Osteocyte (in vitro differentiated cells): ENCODE results near the gene DSTN. TPM values are rescaled to one million over a fixed set of nuclear protein-coding genes. Genes with fewer than 3 reads are reported as not detected.

Experiments used
- DNase-seq: peaks from one replicate; pipeline ENCODE4 v3.0.0; 2021; ENCODE audit warnings: mixed read lengths; ENCODE audit not compliant: unreplicated experiment; ENCODE audit errors: extremely low spot score
- H3K27ac Mint-ChIP-seq: one replicate; pipeline ENCODE4 v1.8.0; 2021; ENCODE audit warnings: mild to moderate bottlenecking, mixed read lengths; ENCODE audit not compliant: unreplicated experiment
- H3K27me3 Mint-ChIP-seq: one replicate; pipeline ENCODE4 v1.8.0; 2021; ENCODE audit warnings: mixed read lengths; ENCODE audit not compliant: unreplicated experiment
- H3K36me3 Mint-ChIP-seq: one replicate; pipeline ENCODE4 v1.8.0; 2021; ENCODE audit warnings: mixed read lengths; ENCODE audit not compliant: unreplicated experiment
- H3K4me1 Mint-ChIP-seq: one replicate; pipeline ENCODE4 v1.8.0; 2021; ENCODE audit warnings: mixed read lengths; ENCODE audit not compliant: unreplicated experiment
- H3K4me3 Mint-ChIP-seq: one replicate; pipeline ENCODE4 v1.8.0; 2021; ENCODE audit warnings: mild to moderate bottlenecking, moderate library complexity, mixed read lengths; ENCODE audit not compliant: unreplicated experiment
- H3K9me3 Mint-ChIP-seq: one replicate; pipeline ENCODE4 v1.8.0; 2021; ENCODE audit warnings: mixed read lengths; ENCODE audit not compliant: unreplicated experiment
- CTCF ChIP-seq: fragments of 200-600 bp; sonication (generic); IDR thresholded peaks from 2 replicates; pipeline ENCODE4 v1.5.0; 2021; ENCODE audit warnings: antibody characterized with exemption, mild to moderate bottlenecking, moderate library complexity
- total RNA-seq: library from RNA; stranded (reverse); gene quantifications from 2 replicates; pipeline ENCODE4 v1.2.1, GENCODE V29; 2021

The DSTN gene
- total RNA-seq, 1 donor from 2014 or later, result 684 TPM

- H3K4me3 Mint-ChIP-seq, result no peak overlapping the region
- no peak overlapping the region for H3K27ac Mint-ChIP-seq
- H3K27me3 Mint-ChIP-seq, result no peaks in the 10 kb centered on the region
- peaks cover 38% of the 10 kb centered on the region for H3K36me3 Mint-ChIP-seq
- H3K9me3 Mint-ChIP-seq, result no peaks in the 10 kb centered on the region
- TF ChIP-seq CTCF, result no peak
- H3K4me1 Mint-ChIP-seq, result peaks cover 2% of the 10 kb centered on the region
- DNase-seq, result no peak
Measured at GRCh38 chr20:17633850-17634500, 64.1 kb downstream of the DSTN start.

- H3K36me3 Mint-ChIP-seq, result peaks cover 39% of the 10 kb centered on the region
- no peak overlapping the region for H3K27ac Mint-ChIP-seq
- DNase-seq, result no peak
- no peak for TF ChIP-seq CTCF
- peaks cover 2% of the 10 kb centered on the region for H3K4me1 Mint-ChIP-seq
- no peak overlapping the region for H3K4me3 Mint-ChIP-seq
- no peaks in the 10 kb centered on the region for H3K27me3 Mint-ChIP-seq
- H3K9me3 Mint-ChIP-seq, result no peaks in the 10 kb centered on the region
Measured at GRCh38 chr20:17634661-17635331, 64.9 kb downstream of the DSTN start.

GRCh38 chr20:17635332-17636244 is 65.7 kb downstream of the DSTN start:
- Mint-ChIP-seq H3K9me3 (no peaks in the 10 kb centered on the region), H3K27me3 (no peaks in the 10 kb centered on the region), H3K27ac (peak overlapping the region; percentile 41), H3K4me3 (no peak overlapping the region), H3K36me3 (peaks cover 37% of the 10 kb centered on the region), H3K4me1 (peaks cover 2% of the 10 kb centered on the region)
- TF ChIP-seq CTCF, result no peak
- no peak for DNase-seq

GRCh38 chr20:17636523-17637412 is 66.9 kb downstream of the DSTN start:
- no peak overlapping the region for H3K4me3 Mint-ChIP-seq
- no peaks in the 10 kb centered on the region for H3K27me3 Mint-ChIP-seq
- no peak for DNase-seq
- peaks cover 32% of the 10 kb centered on the region for H3K36me3 Mint-ChIP-seq
- no peak for TF ChIP-seq CTCF
- no peaks in the 10 kb centered on the region for H3K9me3 Mint-ChIP-seq
- H3K4me1 Mint-ChIP-seq, result peaks cover 2% of the 10 kb centered on the region
- H3K27ac Mint-ChIP-seq, result peak overlapping the region; percentile 41
